A549 (cell line): ENCODE data around the gene BRINP1. TPM values are rescaled to one million over a fixed set of nuclear protein-coding genes. Genes with fewer than 3 reads are reported as not detected.

ENCODE experiments used
- ATAC-seq, 2 experiments: fragments of 200-7000 bp in 1 of 2; fragments of >200 bp in 1 of 2; cut with Nextera tagmentation in 1 of 2; cut with Tn5 transposase in 1 of 2; 3 replicates each; pipeline versions ENCODE4 v1.8.0 to v1.9.1; 2018 to 2020; ENCODE audit warnings: mild to moderate bottlenecking in 1 of 2, moderate library complexity in 1 of 2
- CTCF ChIA-PET: fragments of 300-600 bp; sonication (Branson Sonifier 250); formaldehyde crosslinking; extraction: SDS; loops from one replicate; lab custom pipeline; 2021; ENCODE audit warnings: antibody characterized with exemption, inconsistent platforms; lab: Yijun Ruan, JAX
- POLR2A ChIA-PET: fragments of 350-600 bp; formaldehyde crosslinking; extraction: SDS; loops from one replicate; lab custom pipeline; 2021; ENCODE audit warnings: antibody characterized with exemption, inconsistent platforms; lab: Yijun Ruan, JAX
- DNase-seq, 2 experiments: peaks; one replicate each; pipeline versions ENCODE4 v3.0.0 to v3.0.0-alpha.2; 2011 to 2016; ENCODE audit warnings: low read depth in 1 of 2, low spot score in 1 of 2
- FAIRE-seq: peaks from 2 replicates; lab custom pipeline; 2011; peaks lifted over from hg19 to GRCh38; lab: Jason Lieb, UNC
- H3K27ac ChIP-seq, 2 experiments: fragments of >200 bp; sonication (Bioruptor Twin); formaldehyde crosslinking; 3 replicates each; pipeline ENCODE4 v1.5.1; 2016 to 2017
- H3K4me1 ChIP-seq: fragments of >200 bp; sonication (Bioruptor Twin); formaldehyde crosslinking; 3 replicates; pipeline ENCODE4 v1.6.1; 2016
- H3K4me2 ChIP-seq: fragments of >200 bp; sonication (Bioruptor Twin); formaldehyde crosslinking; 3 replicates; pipeline ENCODE4 v1.6.1; 2016
- H3K4me3 ChIP-seq: fragments of >200 bp; sonication (Bioruptor Twin); formaldehyde crosslinking; 3 replicates; pipeline ENCODE4 v1.5.1; 2016
- H3K9me3 ChIP-seq: fragments of >200 bp; sonication (Bioruptor Twin); formaldehyde crosslinking; 3 replicates; pipeline ENCODE4 v1.6.1; 2016
- ATOH8 ChIP-seq: fragments of 250-450 bp; sonication (Bioruptor Pico); IDR thresholded peaks from 2 replicates; pipeline ENCODE4 v1.5.0; 2020; ENCODE audit warnings: low read depth, mild to moderate bottlenecking, moderate library complexity
- CBX2 ChIP-seq: fragments of 200-600 bp; sonication (generic); IDR thresholded peaks from 2 replicates; pipeline ENCODE4 v1.6.1; 2016; ENCODE audit warnings: low read depth, mild to moderate bottlenecking, borderline replicate concordance
- CBX8 ChIP-seq: fragments of 200-600 bp; sonication (generic); IDR thresholded peaks from 2 replicates; pipeline ENCODE4 v1.6.1; 2016
- CEBPB ChIP-seq, 2 experiments: fragments of >200 bp in 1 of 2; sonication (Bioruptor Twin) in 1 of 2; formaldehyde crosslinking in 1 of 2; IDR thresholded peaks; 2 replicates each; pipeline ENCODE4 v1.6.1; 2012 to 2016
- CHD4 ChIP-seq: fragments of 200-600 bp; sonication (generic); IDR thresholded peaks from 2 replicates; pipeline ENCODE4 v1.6.1; 2016; ENCODE audit warnings: antibody characterized with exemption, mild to moderate bottlenecking, borderline replicate concordance
- E2F6 ChIP-seq: IDR thresholded peaks from 2 replicates; pipeline ENCODE4 v1.6.1; 2012; ENCODE audit warnings: low read depth, borderline replicate concordance
- EHF ChIP-seq: fragments of 250-450 bp; sonication (Bioruptor Pico); IDR thresholded peaks from 2 replicates; pipeline ENCODE4 v1.5.0; 2020; ENCODE audit warnings: mild to moderate bottlenecking
- EHMT2 ChIP-seq: fragments of 200-600 bp; sonication (generic); IDR thresholded peaks from 2 replicates; pipeline ENCODE4 v1.6.1; 2016; ENCODE audit warnings: antibody characterized with exemption, low read depth, mild to moderate bottlenecking, moderate library complexity
- FOSB ChIP-seq: fragments of 250-450 bp; sonication (Bioruptor Pico); IDR thresholded peaks from 2 replicates; pipeline ENCODE4 v1.5.0; 2020; ENCODE audit warnings: mild to moderate bottlenecking, moderate library complexity
- FOXS1 ChIP-seq: fragments of 250-450 bp; sonication (Bioruptor Pico); IDR thresholded peaks from 2 replicates; pipeline ENCODE4 v1.5.0; 2020; ENCODE audit warnings: mild to moderate bottlenecking, moderate library complexity
- HEYL ChIP-seq: fragments of 250-450 bp; sonication (Bioruptor Pico); IDR thresholded peaks from 2 replicates; pipeline ENCODE4 v1.8.0; 2021; ENCODE audit warnings: mild to moderate bottlenecking, moderate library complexity
- HOXA7 ChIP-seq: fragments of 250-450 bp; sonication (Bioruptor Pico); IDR thresholded peaks from 2 replicates; pipeline ENCODE4 v1.5.0; 2020; ENCODE audit warnings: mild to moderate bottlenecking, moderate library complexity
- HOXB5 ChIP-seq: fragments of 250-450 bp; sonication (Bioruptor Pico); IDR thresholded peaks from 2 replicates; pipeline ENCODE4 v1.5.0; 2020; ENCODE audit warnings: mild to moderate bottlenecking, moderate library complexity
- JUN ChIP-seq, 2 experiments: fragments of >200 bp; sonication (Bioruptor Twin); formaldehyde crosslinking; IDR thresholded peaks; 2 replicates in 1 of 2; 3 replicates in 1 of 2; pipeline ENCODE4 v1.6.1; 2016 to 2017
- JUNB ChIP-seq: fragments of >200 bp; sonication (Bioruptor Twin); formaldehyde crosslinking; IDR thresholded peaks from 2 replicates; pipeline ENCODE4 v1.6.1; 2016
- KDM5A ChIP-seq: fragments of 200-600 bp; sonication (generic); IDR thresholded peaks from 2 replicates; pipeline ENCODE4 v1.6.1; 2016; ENCODE audit warnings: antibody characterized with exemption, mild to moderate bottlenecking
- MAFK ChIP-seq: fragments of 450-650 bp; IDR thresholded peaks from 2 replicates; pipeline ENCODE4 v1.6.1; 2014; ENCODE audit not compliant: partially characterized antibody
- MYC ChIP-seq: IDR thresholded peaks from 2 replicates; pipeline ENCODE4 v1.6.1; 2012; ENCODE audit warnings: mild to moderate bottlenecking, inconsistent platforms, low read length, improper control_type of control experiment, borderline replicate concordance
- NFE2L2 ChIP-seq: fragments of 150-350 bp; conservative IDR thresholded peaks from 2 replicates; pipeline ENCODE4 v1.6.1; 2014; ENCODE audit warnings: low read length
- PBX3 ChIP-seq: IDR thresholded peaks from 2 replicates; pipeline ENCODE4 v1.6.1; 2012
- RARB ChIP-seq: fragments of 250-450 bp; sonication (Bioruptor Pico); IDR thresholded peaks from 2 replicates; pipeline ENCODE4 v1.8.0; 2021; ENCODE audit warnings: mild to moderate bottlenecking, moderate library complexity
- RCOR1 ChIP-seq: fragments of 150-350 bp; IDR thresholded peaks from 2 replicates; pipeline ENCODE4 v1.6.1; 2014; ENCODE audit warnings: antibody characterized with exemption, low read length, low read depth
- SREBF2 ChIP-seq: fragments of 450-650 bp; IDR thresholded peaks from 2 replicates; pipeline ENCODE4 v1.6.1; 2014; ENCODE audit warnings: mild to moderate bottlenecking, moderate library complexity
- TFCP2L1 ChIP-seq: fragments of 250-450 bp; sonication (Bioruptor Pico); IDR thresholded peaks from 2 replicates; pipeline ENCODE4 v1.5.0; 2021; ENCODE audit warnings: mild to moderate bottlenecking
- TP53 ChIP-seq: fragments of 250-450 bp; sonication (Bioruptor Pico); IDR thresholded peaks from 2 replicates; pipeline ENCODE4 v1.5.0; 2021; ENCODE audit warnings: mild to moderate bottlenecking, moderate library complexity
- USF2 ChIP-seq: fragments of 450-650 bp; IDR thresholded peaks from 2 replicates; pipeline ENCODE4 v1.6.1; 2014; ENCODE audit warnings: antibody characterized with exemption
- ZFP36 ChIP-seq: fragments of 450-650 bp; IDR thresholded peaks from 2 replicates; pipeline ENCODE4 v1.6.1; 2014; ENCODE audit warnings: borderline replicate concordance; ENCODE audit not compliant: partially characterized antibody
- ZNF302 ChIP-seq: fragments of 250-450 bp; sonication (Bioruptor Pico); IDR thresholded peaks from 2 replicates; pipeline ENCODE4 v1.9.0; 2021; ENCODE audit warnings: inconsistent platforms, mild to moderate bottlenecking, moderate library complexity
- ZSCAN20 ChIP-seq: fragments of 250-450 bp; sonication (Bioruptor Pico); IDR thresholded peaks from 2 replicates; pipeline ENCODE4 v1.8.0; 2022; ENCODE audit warnings: mild to moderate bottlenecking, moderate library complexity
- WGBS: methylation state at CpG from one replicate; pipeline ENCODE4 v1.1.6; 2017; ENCODE audit errors: missing lambda C conversion rate; 5-methylcytosine and 5-hydroxymethylcytosine counted together
- polyA plus RNA-seq, 4 experiments: library from polyadenylated mRNA; depleted of rRNA in 3 of 4; stranded (reverse); fragments of >200 nt; fragmentation: RNase III in 1 of 4; extraction: RNeasy Plus Mini Kit Qiagen cat#74134 plus additional on column Dnase treatment in 1 of 4; gene quantifications; 2 replicates in 3 of 4; 3 replicates in 1 of 4; pipeline ENCODE4 v1.2.3, GENCODE V29; 2011 to 2017
- TF ChIP-seq, protein P1 (sequence below): fragments of 250-450 bp; sonication (Bioruptor Pico); IDR thresholded peaks from 2 replicates; pipeline ENCODE4 v1.5.0; 2021; ENCODE audit warnings: mild to moderate bottlenecking, moderate library complexity, borderline replicate concordance
- TF ChIP-seq, protein P2 (sequence below): IDR thresholded peaks from 2 replicates; pipeline ENCODE4 v1.6.1; 2012

The BRINP1 gene
- polyA plus RNA-seq, 2 of the 4 experiments (the other 2 are of a cell fraction): 0.13 to 0.17 TPM

DNA sequence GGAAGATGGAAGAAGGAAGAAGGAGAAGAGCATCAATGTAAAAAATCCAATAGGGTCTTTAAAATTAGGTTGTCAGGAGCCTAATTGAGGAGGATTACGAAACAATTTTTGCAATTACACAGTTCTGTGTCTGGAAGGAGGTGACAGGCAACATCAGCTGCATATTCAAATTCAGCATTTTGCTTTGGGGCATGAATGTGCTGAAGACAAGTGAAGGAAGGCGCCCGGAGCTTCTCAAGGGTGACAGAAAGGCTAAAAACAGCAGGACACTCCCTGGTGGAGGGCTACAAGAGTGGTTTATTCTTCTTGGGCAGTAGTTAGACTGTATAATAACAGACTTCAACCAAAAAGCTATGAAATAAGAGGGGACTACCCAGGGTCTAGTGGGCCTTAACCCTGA, 188.3 kb downstream of the BRINP1 start:
- DNase-seq: no peak
- TF ChIP-seq MYC (no peak), NFE2L2 (no peak), ZSCAN20 (CRISPR knock-in tag) (no peak), PBX3 (no peak), RARB (no peak), FOXS1 (no peak), CHD4 (no peak), HOXA7 (CRISPR knock-in tag) (no peak), RCOR1 (no peak), CBX2 (no peak), JUNB (no peak), HEYL (CRISPR knock-in tag) (no peak), CBX8 (no peak), EHF (CRISPR knock-in tag) (no peak), TP53 (CRISPR knock-in tag) (no peak), ZFP36 (no peak)
- TF ChIP-seq, protein P1, sequence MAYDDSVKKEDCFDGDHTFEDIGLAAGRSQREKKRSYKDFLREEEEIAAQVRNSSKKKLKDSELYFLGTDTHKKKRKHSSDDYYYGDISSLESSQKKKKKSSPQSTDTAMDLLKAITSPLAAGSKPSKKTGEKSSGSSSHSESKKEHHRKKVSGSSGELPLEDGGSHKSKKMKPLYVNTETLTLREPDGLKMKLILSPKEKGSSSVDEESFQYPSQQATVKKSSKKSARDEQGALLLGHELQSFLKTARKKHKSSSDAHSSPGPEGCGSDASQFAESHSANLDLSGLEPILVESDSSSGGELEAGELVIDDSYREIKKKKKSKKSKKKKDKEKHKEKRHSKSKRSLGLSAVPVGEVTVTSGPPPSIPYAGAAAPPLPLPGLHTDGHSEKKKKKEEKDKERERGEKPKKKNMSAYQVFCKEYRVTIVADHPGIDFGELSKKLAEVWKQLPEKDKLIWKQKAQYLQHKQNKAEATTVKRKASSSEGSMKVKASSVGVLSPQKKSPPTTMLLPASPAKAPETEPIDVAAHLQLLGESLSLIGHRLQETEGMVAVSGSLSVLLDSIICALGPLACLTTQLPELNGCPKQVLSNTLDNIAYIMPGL: no peak
- TF ChIP-seq, protein P2, sequence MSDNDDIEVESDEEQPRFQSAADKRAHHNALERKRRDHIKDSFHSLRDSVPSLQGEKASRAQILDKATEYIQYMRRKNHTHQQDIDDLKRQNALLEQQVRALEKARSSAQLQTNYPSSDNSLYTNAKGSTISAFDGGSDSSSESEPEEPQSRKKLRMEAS: no peak
- Histone ChIP-seq H3K9me3 (no peaks in the 10 kb centered on the region), H3K4me3 (no peak overlapping the region), H3K27ac (no peak overlapping the region), H3K4me2 (no peak overlapping the region), H3K4me1 (no peaks in the 10 kb centered on the region)
- CTCF ChIA-PET: interaction anchor here (1.0 kb wide), 1 partner anchor 40 kb away, joined by 3 read pairs; no protein-coding TSS in a partner anchor
- no peak for FAIRE-seq
- WGBS: under 1% methylated on average over 3 of the region's 3 CpGs
- no peak for ATAC-seq
- POLR2A ChIA-PET: no interaction called here

GRCh38 chr9:119179701-119180100, 189.5 kb downstream of the BRINP1 start:
- FAIRE-seq: no peak
- H3K4me1 ChIP-seq: no peaks in the 10 kb centered on the region
- ChIA-PET POLR2A (no interaction called here), CTCF (no interaction called here)
- no peaks in the 10 kb centered on the region for H3K9me3 ChIP-seq
- ATAC-seq: no peak
- no peak overlapping the region for H3K27ac ChIP-seq
- H3K4me2 ChIP-seq: no peak overlapping the region
- no peak overlapping the region for H3K4me3 ChIP-seq
- no peak for TF ChIP-seq MAFK
- TF ChIP-seq TFCP2L1 (CRISPR knock-in tag): no peak
- TF ChIP-seq ZNF302 (CRISPR knock-in tag): no peak
- TF ChIP-seq ATOH8 (CRISPR knock-in tag): no peak
- no peak for TF ChIP-seq E2F6
- TF ChIP-seq CBX2: no peak
- no peak for TF ChIP-seq CEBPB (IDR thresholded peaks at IDR 0.05)
- no peak for TF ChIP-seq PBX3
- no peak for TF ChIP-seq HOXB5 (CRISPR knock-in tag)
- TF ChIP-seq NFE2L2: no peak
- TF ChIP-seq SREBF2: no peak
- TF ChIP-seq FOSB (CRISPR knock-in tag): no peak
- TF ChIP-seq USF2: no peak
- no peak for TF ChIP-seq KDM5A
- TF ChIP-seq JUN (IDR thresholded peaks at IDR 0.05): no peak
- TF ChIP-seq JUNB: no peak
- TF ChIP-seq EHMT2: no peak
- no peak for TF ChIP-seq FOXS1
- no peak for TF ChIP-seq MYC
- 24% methylated on average over 3 of the region's 3 CpGs for WGBS
- DNase-seq: no peak
